Uterus (tissue), 4 donors: ENCODE data around the gene ADORA1. TPM values are rescaled to one million over a fixed set of nuclear protein-coding genes. Genes with fewer than 3 reads are reported as not detected.

Experiments
- DNase-seq, 2 donors: peaks; one replicate each; pipeline ENCODE4 v3.0.0-alpha.2; 2019 to 2020
- H3K27ac ChIP-seq, 2 donors: fragments of 200-600 bp; sonication (generic); 1 replicate in 1 of 2; 2 replicates in 1 of 2; pipeline ENCODE4 v1.5.1; 2016 to 2018
- H3K27me3 ChIP-seq, 2 donors: fragments of 200-600 bp; sonication (generic); one replicate each; pipeline ENCODE4 v1.5.1; 2018 to 2019; ENCODE audit warnings: control low read depth in 1 of 2
- H3K36me3 ChIP-seq, 2 donors: fragments of 200-600 bp; sonication (generic); one replicate each; pipeline ENCODE4 v1.5.1; 2019; ENCODE audit warnings: control low read depth in 1 of 2
- H3K4me1 ChIP-seq, 2 donors: fragments of 200-600 bp; sonication (generic); one replicate each; pipeline ENCODE4 v1.5.1; 2018 to 2019; ENCODE audit warnings: control low read depth in 1 of 2
- H3K4me3 ChIP-seq, 2 donors: fragments of 200-600 bp; sonication (generic); 1 replicate in 1 of 2; 2 replicates in 1 of 2; pipeline ENCODE4 v1.5.1; 2018 to 2019; ENCODE audit warnings: mild to moderate bottlenecking in 1 of 2
- H3K9me3 ChIP-seq, 2 donors: fragments of 200-600 bp; sonication (generic); one replicate each; pipeline ENCODE4 v1.5.1; 2019; ENCODE audit warnings: control low read depth in 1 of 2
- POLR2A ChIP-seq, 2 donors: fragments of 450-650 bp; IDR thresholded peaks; one replicate each; pipeline ENCODE4 v1.6.1; 2016; ENCODE audit warnings: antibody characterized with exemption in 2 of 2, mild to moderate bottlenecking in 1 of 2, moderate library complexity in 1 of 2
- intact Hi-C: fragments of 100-400 bp; cut with DNase I; formaldehyde crosslinking; loops from one replicate; pipeline ENCODE4 v1.15.1; 2023; ENCODE audit warnings: low total_unique reads
- total RNA-seq, 4 donors: library from RNA; depleted of rRNA in 3 of 4; stranded (reverse); fragments of >200 nt in 3 of 4; gene quantifications; one replicate each; pipeline versions ENCODE4 v1.1.0 to v1.2.4, GENCODE V29; 2014 to 2023
- TF ChIP-seq, protein P1 (sequence below), 4 experiments: fragments of 200-600 bp in 2 of 4; fragments of 450-650 bp in 2 of 4; sonication (generic) in 2 of 4; IDR thresholded peaks; one replicate each; pipeline ENCODE4 v1.5.1; 2016 to 2019; ENCODE audit warnings: antibody characterized with exemption in 4 of 4, mild to moderate bottlenecking in 2 of 4, moderate library complexity in 1 of 4
- donor health status: DM: yes; HTN: yes; CAD: no.

The ADORA1 gene
- total RNA-seq, 4 donors from 2014 or later, result 3.0 TPM; not detected in 2

DNA sequence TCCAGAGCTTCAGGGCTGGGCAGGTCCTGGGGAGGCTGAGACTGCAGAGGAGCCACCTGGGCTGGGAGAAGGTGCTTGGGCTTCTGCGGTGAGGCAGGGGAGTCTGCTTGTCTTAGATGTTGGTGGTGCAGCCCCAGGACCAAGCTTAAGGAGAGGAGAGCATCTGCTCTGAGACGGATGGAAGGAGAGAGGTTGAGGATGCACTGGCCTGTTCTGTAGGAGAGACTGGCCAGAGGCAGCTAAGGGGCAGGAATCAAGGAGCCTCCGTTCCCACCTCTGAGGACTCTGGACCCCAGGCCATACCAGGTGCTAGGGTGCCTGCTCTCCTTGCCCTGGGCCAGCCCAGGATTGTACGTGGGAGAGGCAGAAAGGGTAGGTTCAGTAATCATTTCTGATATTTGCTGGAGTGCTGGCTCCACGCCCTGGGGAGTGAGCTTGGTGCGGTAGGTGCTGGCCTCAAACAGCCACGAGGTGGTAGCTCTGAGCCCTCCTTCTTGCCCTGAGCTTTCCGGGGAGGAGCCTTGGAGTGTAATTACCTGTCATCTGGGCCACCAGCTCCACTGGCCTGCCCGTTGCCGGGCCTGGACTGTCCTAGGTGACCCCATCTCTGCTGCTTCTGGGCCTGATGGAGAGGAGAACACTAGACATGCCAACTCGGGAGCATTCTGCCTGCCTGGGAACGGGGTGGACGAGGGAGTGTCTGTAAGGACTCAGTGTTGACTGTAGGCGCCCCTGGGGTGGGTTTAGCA lies 38.8 kb downstream of the ADORA1 start:
- Histone ChIP-seq H3K27me3 (no peaks in the 10 kb centered on the region), H3K36me3 (no peaks in the 10 kb centered on the region), H3K4me1 (no peaks in the 10 kb centered on the region), H3K4me3 (no peak overlapping the region), H3K27ac (no peak overlapping the region), H3K9me3 (no peaks in the 10 kb centered on the region)
- no peak for DNase-seq
- TF ChIP-seq POLR2A (IDR thresholded peaks at IDR 0.05), result no peak
- TF ChIP-seq, protein P1, sequence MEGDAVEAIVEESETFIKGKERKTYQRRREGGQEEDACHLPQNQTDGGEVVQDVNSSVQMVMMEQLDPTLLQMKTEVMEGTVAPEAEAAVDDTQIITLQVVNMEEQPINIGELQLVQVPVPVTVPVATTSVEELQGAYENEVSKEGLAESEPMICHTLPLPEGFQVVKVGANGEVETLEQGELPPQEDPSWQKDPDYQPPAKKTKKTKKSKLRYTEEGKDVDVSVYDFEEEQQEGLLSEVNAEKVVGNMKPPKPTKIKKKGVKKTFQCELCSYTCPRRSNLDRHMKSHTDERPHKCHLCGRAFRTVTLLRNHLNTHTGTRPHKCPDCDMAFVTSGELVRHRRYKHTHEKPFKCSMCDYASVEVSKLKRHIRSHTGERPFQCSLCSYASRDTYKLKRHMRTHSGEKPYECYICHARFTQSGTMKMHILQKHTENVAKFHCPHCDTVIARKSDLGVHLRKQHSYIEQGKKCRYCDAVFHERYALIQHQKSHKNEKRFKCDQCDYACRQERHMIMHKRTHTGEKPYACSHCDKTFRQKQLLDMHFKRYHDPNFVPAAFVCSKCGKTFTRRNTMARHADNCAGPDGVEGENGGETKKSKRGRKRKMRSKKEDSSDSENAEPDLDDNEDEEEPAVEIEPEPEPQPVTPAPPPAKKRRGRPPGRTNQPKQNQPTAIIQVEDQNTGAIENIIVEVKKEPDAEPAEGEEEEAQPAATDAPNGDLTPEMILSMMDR (IDR thresholded peaks at IDR 0.05), result peak in 1 of 4 experiments; percentile 14
- intact Hi-C loops, result no loop called here

DNA sequence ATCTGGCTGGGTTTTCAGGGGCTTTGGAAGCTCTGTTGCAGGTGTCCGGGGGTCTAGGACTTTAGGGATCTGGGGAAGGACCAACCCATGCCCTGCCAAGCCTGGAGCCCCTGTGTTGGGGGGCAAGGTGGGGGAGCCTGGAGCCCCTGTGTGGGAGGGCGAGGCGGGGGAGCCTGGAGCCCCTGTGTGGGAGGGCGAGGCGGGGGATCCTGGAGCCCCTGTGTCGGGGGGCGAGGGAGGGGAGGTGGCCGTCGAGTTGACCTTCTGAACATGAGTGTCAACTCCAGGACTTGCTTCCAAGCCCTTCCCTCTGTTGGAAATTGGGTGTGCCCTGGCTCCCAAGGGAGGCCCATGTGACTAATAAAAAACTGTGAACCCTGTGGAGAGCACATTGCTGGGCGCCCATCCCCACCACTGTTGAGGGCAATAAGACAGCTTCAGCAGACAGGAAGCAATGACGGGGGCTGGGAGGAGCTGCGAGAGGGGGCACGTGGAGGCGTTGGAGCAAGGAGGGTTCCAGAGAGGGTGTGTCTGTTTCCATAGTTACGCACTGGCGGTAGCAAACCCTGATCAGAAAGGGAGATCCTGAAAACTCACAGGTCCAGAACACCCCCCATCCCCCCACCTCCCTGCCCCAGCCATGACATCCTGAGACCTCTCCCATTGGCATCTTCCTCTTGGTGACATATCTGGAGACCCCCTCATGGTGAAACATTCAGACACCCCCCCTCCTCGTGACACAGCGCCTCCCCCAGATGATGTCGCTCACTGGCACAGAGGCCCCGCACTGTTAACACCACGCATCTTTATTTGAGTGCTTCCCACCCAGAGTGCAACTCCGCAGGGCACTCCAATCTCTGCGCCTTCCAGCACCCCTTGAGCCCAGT lies 39.7 kb downstream of the ADORA1 start:
- no peak overlapping the region for H3K27ac ChIP-seq
- DNase-seq, result no peak
- H3K4me1 ChIP-seq, result no peaks in the 10 kb centered on the region
- TF ChIP-seq POLR2A (IDR thresholded peaks at IDR 0.05), result no peak
- TF ChIP-seq, protein P1 (IDR thresholded peaks at IDR 0.05), result no peak
- no peak overlapping the region for H3K4me3 ChIP-seq
- no peaks in the 10 kb centered on the region for H3K36me3 ChIP-seq
- H3K27me3 ChIP-seq, result no peaks in the 10 kb centered on the region
- no peaks in the 10 kb centered on the region for H3K9me3 ChIP-seq
- intact Hi-C loops, result no loop called here

DNA sequence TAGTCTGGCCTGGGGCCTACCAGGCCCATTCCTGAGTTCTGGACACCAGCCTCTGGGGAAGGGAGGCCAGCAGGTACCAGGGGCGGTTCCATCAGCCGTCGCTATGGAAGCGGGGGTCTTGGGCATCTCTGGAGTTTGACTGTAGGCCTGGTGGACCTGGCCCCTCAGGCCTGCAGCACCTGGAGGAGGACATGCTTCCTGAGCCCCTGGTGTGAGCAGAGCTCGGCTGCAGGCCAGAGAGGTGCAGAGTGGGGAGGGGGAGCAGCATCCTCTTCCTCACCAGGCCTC lies 40.3 kb downstream of the ADORA1 start:
- no peak for DNase-seq
- H3K27ac ChIP-seq, result no peak overlapping the region
- TF ChIP-seq, protein P1 (IDR thresholded peaks at IDR 0.05), result no peak
- no peak for TF ChIP-seq POLR2A (IDR thresholded peaks at IDR 0.05)
- H3K36me3 ChIP-seq, result no peaks in the 10 kb centered on the region
- no peaks in the 10 kb centered on the region for H3K4me1 ChIP-seq
- H3K27me3 ChIP-seq, result no peaks in the 10 kb centered on the region
- H3K9me3 ChIP-seq, result no peaks in the 10 kb centered on the region
- no peak overlapping the region for H3K4me3 ChIP-seq
- intact Hi-C loops, result no loop called here

GRCh38 chr1:203168256-203168786 lies 40.8 kb downstream of the ADORA1 start:
- no peak for TF ChIP-seq POLR2A (IDR thresholded peaks at IDR 0.05)
- TF ChIP-seq, protein P1 (IDR thresholded peaks at IDR 0.05), result no peak
- Histone ChIP-seq H3K27ac (no peak overlapping the region), H3K4me1 (no peaks in the 10 kb centered on the region), H3K36me3 (no peaks in the 10 kb centered on the region), H3K27me3 (no peaks in the 10 kb centered on the region), H3K4me3 (no peak overlapping the region), H3K9me3 (no peaks in the 10 kb centered on the region)
- DNase-seq, result no peak
- intact Hi-C loops, result no loop called here

- Histone ChIP-seq H3K4me3 (no peak overlapping the region), H3K4me1 (no peaks in the 10 kb centered on the region), H3K9me3 (no peaks in the 10 kb centered on the region), H3K27me3 (no peaks in the 10 kb centered on the region), H3K36me3 (no peaks in the 10 kb centered on the region), H3K27ac (no peak overlapping the region)
- TF ChIP-seq, protein P1 (IDR thresholded peaks at IDR 0.05), result no peak
- no peak for TF ChIP-seq POLR2A (IDR thresholded peaks at IDR 0.05)
- intact Hi-C loops, result no loop called here
- DNase-seq, result no peak
Measured at GRCh38 chr1:203168991-203169390, 41.5 kb downstream of the ADORA1 start.
